ENCODE measurements around the gene CTNNA3. TPM values are rescaled to one million over a fixed set of nuclear protein-coding genes. Genes with fewer than 3 reads are reported as not detected.

The CTNNA3 gene
- polyA plus RNA-seq, 1 experiment, result not detected

DNA sequence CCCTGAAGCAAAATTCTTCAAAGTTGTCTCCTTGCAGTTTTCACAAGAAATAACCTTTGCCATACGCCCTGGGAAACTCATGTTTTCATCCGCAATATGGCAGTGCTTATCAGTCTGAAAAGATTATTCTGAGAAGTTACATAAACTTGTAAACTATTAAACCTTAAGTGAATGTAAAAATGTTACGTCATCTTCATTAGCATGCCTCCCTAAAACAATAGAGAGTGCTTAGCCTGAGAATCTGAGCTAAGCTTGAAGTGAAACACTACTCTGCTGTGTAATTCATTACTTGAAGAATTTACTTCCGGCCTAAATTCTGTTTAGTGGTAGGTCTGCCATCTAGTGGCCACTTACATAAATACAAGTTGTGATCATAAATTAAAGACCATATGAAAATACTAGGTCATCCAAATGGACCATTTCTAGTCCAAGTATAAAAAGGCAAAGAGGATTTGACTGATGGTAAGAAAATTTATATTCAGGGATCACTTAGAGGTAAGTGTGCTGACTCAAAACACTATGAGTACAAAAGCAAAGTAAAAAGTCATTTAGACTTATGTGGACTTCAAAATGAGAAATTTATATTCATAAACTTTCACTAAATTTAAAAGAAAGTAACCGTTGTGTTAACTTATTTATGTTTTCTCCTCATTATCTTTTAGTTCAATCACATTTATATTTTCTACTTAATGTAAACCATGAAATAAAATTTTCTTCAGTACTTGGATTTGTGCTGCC, 1515.2 kb downstream of the CTNNA3 start:
- CTCF ChIA-PET, result interaction anchor here (0.6 to 0.8 kb wide), 2 partner anchors 20 to 1047 kb away, joined by 3 read pairs; no protein-coding TSS in a partner anchor
- no peaks in the 10 kb centered on the region for H3K27me3 ChIP-seq (ENCODE audit: control insufficient read depth, insufficient read depth, low read length)
- H3K4me3 ChIP-seq (ENCODE audit: low read depth, low read length), result no peak overlapping the region
- DNase-seq (ENCODE audit: low read depth), result peak; percentile 3
- POLR2A ChIA-PET, result no interaction called here
- TF ChIP-seq, protein P1, sequence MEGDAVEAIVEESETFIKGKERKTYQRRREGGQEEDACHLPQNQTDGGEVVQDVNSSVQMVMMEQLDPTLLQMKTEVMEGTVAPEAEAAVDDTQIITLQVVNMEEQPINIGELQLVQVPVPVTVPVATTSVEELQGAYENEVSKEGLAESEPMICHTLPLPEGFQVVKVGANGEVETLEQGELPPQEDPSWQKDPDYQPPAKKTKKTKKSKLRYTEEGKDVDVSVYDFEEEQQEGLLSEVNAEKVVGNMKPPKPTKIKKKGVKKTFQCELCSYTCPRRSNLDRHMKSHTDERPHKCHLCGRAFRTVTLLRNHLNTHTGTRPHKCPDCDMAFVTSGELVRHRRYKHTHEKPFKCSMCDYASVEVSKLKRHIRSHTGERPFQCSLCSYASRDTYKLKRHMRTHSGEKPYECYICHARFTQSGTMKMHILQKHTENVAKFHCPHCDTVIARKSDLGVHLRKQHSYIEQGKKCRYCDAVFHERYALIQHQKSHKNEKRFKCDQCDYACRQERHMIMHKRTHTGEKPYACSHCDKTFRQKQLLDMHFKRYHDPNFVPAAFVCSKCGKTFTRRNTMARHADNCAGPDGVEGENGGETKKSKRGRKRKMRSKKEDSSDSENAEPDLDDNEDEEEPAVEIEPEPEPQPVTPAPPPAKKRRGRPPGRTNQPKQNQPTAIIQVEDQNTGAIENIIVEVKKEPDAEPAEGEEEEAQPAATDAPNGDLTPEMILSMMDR (IDR thresholded peaks at IDR 0.05; ENCODE audit: insufficient read depth, low read depth, low read length), result peak; percentile 63
- no peaks in the 10 kb centered on the region for H3K36me3 ChIP-seq (ENCODE audit: control insufficient read depth, insufficient read depth, low read length)

DNA sequence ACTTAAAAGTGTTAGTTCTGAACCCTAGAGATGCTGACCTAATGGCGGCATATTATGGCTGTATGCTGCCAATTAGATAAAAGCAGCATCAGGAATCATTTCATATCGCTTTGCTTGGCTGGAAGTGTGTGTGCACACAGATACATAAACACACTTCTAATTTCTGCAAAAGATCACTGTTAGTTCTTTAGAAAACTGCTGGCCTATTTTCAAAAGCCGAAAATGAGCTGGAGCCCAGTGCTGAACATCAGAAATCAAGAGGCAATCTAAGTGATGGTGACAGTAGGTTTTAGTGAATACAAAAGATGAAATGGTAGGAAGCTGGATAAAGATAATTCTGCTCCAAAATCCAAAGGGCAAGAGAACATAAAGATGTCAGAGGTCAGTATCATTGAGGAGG, 1516.0 kb downstream of the CTNNA3 start:
- Histone ChIP-seq H3K27me3 (ENCODE audit: control insufficient read depth, insufficient read depth, low read length) (no peaks in the 10 kb centered on the region), H3K36me3 (ENCODE audit: control insufficient read depth, insufficient read depth, low read length) (no peaks in the 10 kb centered on the region), H3K4me3 (ENCODE audit: low read depth, low read length) (no peak overlapping the region)
- ChIA-PET CTCF (interaction anchor here (0.6 kb wide), 1 partner anchor 333 kb away, joined by 3 read pairs; no protein-coding TSS in a partner anchor), POLR2A (no interaction called here)
- DNase-seq (ENCODE audit: low read depth), result no peak
- TF ChIP-seq, protein P1 (IDR thresholded peaks at IDR 0.05; ENCODE audit: insufficient read depth, low read depth, low read length), result no peak

DNA sequence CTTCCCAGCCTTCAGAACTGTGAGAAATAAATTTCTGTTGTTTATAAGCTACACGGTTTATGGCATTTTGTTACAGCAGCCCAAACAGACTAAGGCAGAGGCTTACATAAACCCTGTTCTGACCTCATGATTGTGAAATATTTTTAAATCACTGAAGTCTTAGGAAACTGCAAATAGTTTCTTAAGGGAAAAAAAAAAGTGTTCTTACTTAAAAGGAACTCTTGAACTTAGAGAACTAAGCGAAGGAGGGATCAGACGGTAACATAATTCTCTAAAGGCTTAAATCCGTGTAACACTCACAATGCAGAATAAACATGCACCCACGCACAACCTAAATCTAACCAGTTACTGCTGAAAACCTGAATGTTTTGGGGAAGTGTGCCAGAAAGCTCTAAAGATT, 1519.2 kb downstream of the CTNNA3 start:
- H3K36me3 ChIP-seq (ENCODE audit: control insufficient read depth, insufficient read depth, low read length), result no peaks in the 10 kb centered on the region
- TF ChIP-seq, protein P1 (IDR thresholded peaks at IDR 0.05; ENCODE audit: insufficient read depth, low read depth, low read length), result no peak
- no peak for DNase-seq (ENCODE audit: low read depth)
- POLR2A ChIA-PET, result no interaction called here
- H3K4me3 ChIP-seq (ENCODE audit: low read depth, low read length), result no peak overlapping the region
- H3K27me3 ChIP-seq (ENCODE audit: control insufficient read depth, insufficient read depth, low read length), result no peaks in the 10 kb centered on the region
- CTCF ChIA-PET, result no interaction called here

DNA sequence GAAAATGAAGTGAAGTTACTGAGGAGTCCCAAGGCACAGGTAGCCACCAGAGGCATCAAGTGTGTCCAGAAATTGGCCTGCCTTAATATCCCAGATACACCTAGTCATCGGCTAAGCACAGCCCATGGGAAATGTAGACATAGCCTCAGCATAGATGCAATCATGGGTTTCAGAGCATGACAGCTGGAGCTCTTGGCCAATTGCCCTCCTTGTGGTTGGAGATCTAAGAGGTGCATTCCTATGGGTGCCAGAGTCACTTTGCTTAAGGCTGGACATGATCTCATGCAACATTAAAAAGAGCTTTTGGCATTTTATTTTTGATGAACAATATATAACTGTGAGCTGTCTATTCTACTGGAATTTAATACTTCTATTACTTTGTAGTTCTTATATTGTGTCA, 1528.2 kb downstream of the CTNNA3 start:
- Histone ChIP-seq H3K4me3 (ENCODE audit: low read depth, low read length) (no peak overlapping the region), H3K36me3 (ENCODE audit: control insufficient read depth, insufficient read depth, low read length) (no peaks in the 10 kb centered on the region), H3K27me3 (ENCODE audit: control insufficient read depth, insufficient read depth, low read length) (no peaks in the 10 kb centered on the region)
- POLR2A ChIA-PET, result no interaction called here
- CTCF ChIA-PET, result no interaction called here
- TF ChIP-seq, protein P1 (IDR thresholded peaks at IDR 0.05; ENCODE audit: insufficient read depth, low read depth, low read length), result no peak
- DNase-seq (ENCODE audit: low read depth), result no peak

DNA sequence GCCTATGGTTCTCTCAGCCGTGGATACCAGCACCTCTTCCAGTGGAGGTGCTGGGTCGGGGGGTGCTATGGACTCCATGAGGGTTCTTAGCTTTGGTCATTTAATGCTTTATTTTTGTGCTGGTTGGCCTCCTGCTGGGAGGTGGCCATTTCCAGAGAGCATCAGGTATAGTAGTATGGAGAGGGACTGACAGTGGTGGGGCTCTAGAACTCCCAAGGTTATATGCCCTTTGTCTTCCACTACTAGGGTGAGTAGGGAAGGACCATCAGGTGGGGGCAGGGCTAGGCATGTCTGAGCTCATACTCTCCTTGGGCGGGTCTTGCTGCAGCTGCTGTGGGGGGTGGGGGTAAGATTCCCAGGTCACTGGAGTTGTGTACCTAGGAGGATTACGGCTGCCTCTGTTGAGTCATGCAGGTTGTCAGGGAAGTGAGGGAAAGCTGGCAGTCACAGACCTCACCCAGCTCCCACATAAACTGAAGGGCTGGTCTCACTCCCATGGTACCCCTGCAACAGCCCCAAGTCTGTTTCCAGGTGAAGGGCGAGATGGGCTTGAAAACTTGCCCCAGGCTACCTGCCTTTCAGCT, 1533.3 kb downstream of the CTNNA3 start:
- no peak overlapping the region for H3K4me3 ChIP-seq (ENCODE audit: low read depth, low read length)
- no peaks in the 10 kb centered on the region for H3K27me3 ChIP-seq (ENCODE audit: control insufficient read depth, insufficient read depth, low read length)
- H3K36me3 ChIP-seq (ENCODE audit: control insufficient read depth, insufficient read depth, low read length), result no peaks in the 10 kb centered on the region
- DNase-seq (ENCODE audit: low read depth), result no peak
- TF ChIP-seq, protein P1 (IDR thresholded peaks at IDR 0.05; ENCODE audit: insufficient read depth, low read depth, low read length), result no peak
- CTCF ChIA-PET, result no interaction called here
- POLR2A ChIA-PET, result no interaction called here

All from BJ (cell line).